ENCODE measurements around the gene SMIM27. TPM values are rescaled to one million over a fixed set of nuclear protein-coding genes. Genes with fewer than 3 reads are reported as not detected.

Gene SMIM27
- total and polyA plus RNA-seq, 2 experiments from 2014 or later: 3.4 to 106 TPM

- TF ChIP-seq JUNB (IDR thresholded peaks at IDR 0.05; ENCODE audit: unreplicated experiment) (no peak), CREB1 (CRISPR knock-in tag; IDR thresholded peaks at IDR 0.05; ENCODE audit: low read depth) (no peak), REST (IDR thresholded peaks at IDR 0.05; ENCODE audit: unreplicated experiment) (no peak)
Observed at GRCh38 chr9:32590476-32590875, 38.3 kb downstream of the SMIM27 start (continued).

DNA sequence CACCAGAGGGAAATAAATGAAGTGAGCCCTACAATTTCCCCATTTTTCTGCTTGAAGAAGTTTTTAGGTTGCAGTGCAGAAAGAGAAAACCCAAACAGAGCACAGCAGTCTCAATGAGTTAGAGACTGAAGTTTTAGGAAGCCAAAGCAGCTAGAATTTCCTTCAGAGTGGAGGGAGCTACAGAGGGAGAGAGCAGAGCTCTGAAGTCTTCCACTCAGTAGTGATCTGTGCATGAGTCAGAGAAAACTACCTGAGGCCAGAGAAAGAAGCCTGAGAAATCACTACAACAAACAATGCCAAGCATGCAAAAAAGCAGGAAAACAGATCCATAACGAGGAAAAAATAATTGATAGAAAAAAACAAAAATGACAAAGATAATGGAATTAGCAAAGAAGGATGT lies 38.8 kb downstream of the SMIM27 start:
- Mint-ChIP-seq H3K27ac (no peak overlapping the region), H3K36me3 (ENCODE audit: low read depth) (no peaks in the 10 kb centered on the region), H3K9me3 (no peaks in the 10 kb centered on the region), H3K4me3 (no peak overlapping the region), H3K4me1 (no peaks in the 10 kb centered on the region), H3K27me3 (ENCODE audit: insufficient read depth, low read depth, poor library complexity) (no peaks in the 10 kb centered on the region)
- no peak for TF ChIP-seq EZH2 (IDR thresholded peaks at IDR 0.05; ENCODE audit: low read depth, unreplicated experiment)
- Histone ChIP-seq H3K27ac (ENCODE audit: low read depth) (no peak overlapping the region), H2AFZ (no peak overlapping the region), H3K79me2 (replicated peaks; ENCODE audit: insufficient read depth) (no peaks in the 10 kb centered on the region), H3K27me3 (ENCODE audit: insufficient read depth) (no peaks in the 10 kb centered on the region), H3K4me1 (ENCODE audit: insufficient read depth) (no peaks in the 10 kb centered on the region), H3K36me3 (ENCODE audit: insufficient read depth) (no peaks in the 10 kb centered on the region), H4K20me1 (replicated peaks; ENCODE audit: insufficient read depth) (no peaks in the 10 kb centered on the region), H3K4me2 (no peak overlapping the region), H3K4me3 (no peak overlapping the region), H3K9me2 (ENCODE audit: insufficient read depth) (0 out of 2 replicates have a peak, but pooled peaks cover 3% of the 10 kb centered on the region), H3F3A (replicated peaks; ENCODE audit: low read depth) (no peaks in the 10 kb centered on the region)
- ATAC-seq: no peak
- no peak for DNase-seq (ENCODE audit: low spot score)

GRCh38 chr9:32596096-32596865 lies 44.2 kb downstream of the SMIM27 start:
- Histone ChIP-seq H2AFZ (no peak overlapping the region), H3K27me3 (ENCODE audit: insufficient read depth) (no peaks in the 10 kb centered on the region), H3K4me1 (ENCODE audit: insufficient read depth) (no peaks in the 10 kb centered on the region), H3F3A (replicated peaks; ENCODE audit: low read depth) (no peaks in the 10 kb centered on the region), H4K20me1 (replicated peaks; ENCODE audit: insufficient read depth) (no peaks in the 10 kb centered on the region), H3K79me2 (replicated peaks; ENCODE audit: insufficient read depth) (no peaks in the 10 kb centered on the region), H3K36me3 (ENCODE audit: insufficient read depth) (no peaks in the 10 kb centered on the region), H3K27ac (ENCODE audit: low read depth) (no peak overlapping the region), H3K4me2 (no peak overlapping the region), H3K4me3 (no peak overlapping the region), H3K9me2 (ENCODE audit: insufficient read depth) (peaks cover 9% of the 10 kb centered on the region; the same call in 1 of the 2 replicates)
- H3K9me3 Mint-ChIP-seq: no peaks in the 10 kb centered on the region; the same call in 2 of the 3 replicates
- H3K36me3 Mint-ChIP-seq (ENCODE audit: low read depth): no peaks in the 10 kb centered on the region
- ATAC-seq: no peak
- no peaks in the 10 kb centered on the region for H3K27me3 Mint-ChIP-seq (ENCODE audit: insufficient read depth, low read depth, poor library complexity)
- H3K27ac Mint-ChIP-seq: no peak overlapping the region
- H3K4me1 Mint-ChIP-seq: no peaks in the 10 kb centered on the region
- H3K4me3 Mint-ChIP-seq: no peak overlapping the region
- no peak for DNase-seq (ENCODE audit: low spot score)
- TF ChIP-seq, protein P1, sequence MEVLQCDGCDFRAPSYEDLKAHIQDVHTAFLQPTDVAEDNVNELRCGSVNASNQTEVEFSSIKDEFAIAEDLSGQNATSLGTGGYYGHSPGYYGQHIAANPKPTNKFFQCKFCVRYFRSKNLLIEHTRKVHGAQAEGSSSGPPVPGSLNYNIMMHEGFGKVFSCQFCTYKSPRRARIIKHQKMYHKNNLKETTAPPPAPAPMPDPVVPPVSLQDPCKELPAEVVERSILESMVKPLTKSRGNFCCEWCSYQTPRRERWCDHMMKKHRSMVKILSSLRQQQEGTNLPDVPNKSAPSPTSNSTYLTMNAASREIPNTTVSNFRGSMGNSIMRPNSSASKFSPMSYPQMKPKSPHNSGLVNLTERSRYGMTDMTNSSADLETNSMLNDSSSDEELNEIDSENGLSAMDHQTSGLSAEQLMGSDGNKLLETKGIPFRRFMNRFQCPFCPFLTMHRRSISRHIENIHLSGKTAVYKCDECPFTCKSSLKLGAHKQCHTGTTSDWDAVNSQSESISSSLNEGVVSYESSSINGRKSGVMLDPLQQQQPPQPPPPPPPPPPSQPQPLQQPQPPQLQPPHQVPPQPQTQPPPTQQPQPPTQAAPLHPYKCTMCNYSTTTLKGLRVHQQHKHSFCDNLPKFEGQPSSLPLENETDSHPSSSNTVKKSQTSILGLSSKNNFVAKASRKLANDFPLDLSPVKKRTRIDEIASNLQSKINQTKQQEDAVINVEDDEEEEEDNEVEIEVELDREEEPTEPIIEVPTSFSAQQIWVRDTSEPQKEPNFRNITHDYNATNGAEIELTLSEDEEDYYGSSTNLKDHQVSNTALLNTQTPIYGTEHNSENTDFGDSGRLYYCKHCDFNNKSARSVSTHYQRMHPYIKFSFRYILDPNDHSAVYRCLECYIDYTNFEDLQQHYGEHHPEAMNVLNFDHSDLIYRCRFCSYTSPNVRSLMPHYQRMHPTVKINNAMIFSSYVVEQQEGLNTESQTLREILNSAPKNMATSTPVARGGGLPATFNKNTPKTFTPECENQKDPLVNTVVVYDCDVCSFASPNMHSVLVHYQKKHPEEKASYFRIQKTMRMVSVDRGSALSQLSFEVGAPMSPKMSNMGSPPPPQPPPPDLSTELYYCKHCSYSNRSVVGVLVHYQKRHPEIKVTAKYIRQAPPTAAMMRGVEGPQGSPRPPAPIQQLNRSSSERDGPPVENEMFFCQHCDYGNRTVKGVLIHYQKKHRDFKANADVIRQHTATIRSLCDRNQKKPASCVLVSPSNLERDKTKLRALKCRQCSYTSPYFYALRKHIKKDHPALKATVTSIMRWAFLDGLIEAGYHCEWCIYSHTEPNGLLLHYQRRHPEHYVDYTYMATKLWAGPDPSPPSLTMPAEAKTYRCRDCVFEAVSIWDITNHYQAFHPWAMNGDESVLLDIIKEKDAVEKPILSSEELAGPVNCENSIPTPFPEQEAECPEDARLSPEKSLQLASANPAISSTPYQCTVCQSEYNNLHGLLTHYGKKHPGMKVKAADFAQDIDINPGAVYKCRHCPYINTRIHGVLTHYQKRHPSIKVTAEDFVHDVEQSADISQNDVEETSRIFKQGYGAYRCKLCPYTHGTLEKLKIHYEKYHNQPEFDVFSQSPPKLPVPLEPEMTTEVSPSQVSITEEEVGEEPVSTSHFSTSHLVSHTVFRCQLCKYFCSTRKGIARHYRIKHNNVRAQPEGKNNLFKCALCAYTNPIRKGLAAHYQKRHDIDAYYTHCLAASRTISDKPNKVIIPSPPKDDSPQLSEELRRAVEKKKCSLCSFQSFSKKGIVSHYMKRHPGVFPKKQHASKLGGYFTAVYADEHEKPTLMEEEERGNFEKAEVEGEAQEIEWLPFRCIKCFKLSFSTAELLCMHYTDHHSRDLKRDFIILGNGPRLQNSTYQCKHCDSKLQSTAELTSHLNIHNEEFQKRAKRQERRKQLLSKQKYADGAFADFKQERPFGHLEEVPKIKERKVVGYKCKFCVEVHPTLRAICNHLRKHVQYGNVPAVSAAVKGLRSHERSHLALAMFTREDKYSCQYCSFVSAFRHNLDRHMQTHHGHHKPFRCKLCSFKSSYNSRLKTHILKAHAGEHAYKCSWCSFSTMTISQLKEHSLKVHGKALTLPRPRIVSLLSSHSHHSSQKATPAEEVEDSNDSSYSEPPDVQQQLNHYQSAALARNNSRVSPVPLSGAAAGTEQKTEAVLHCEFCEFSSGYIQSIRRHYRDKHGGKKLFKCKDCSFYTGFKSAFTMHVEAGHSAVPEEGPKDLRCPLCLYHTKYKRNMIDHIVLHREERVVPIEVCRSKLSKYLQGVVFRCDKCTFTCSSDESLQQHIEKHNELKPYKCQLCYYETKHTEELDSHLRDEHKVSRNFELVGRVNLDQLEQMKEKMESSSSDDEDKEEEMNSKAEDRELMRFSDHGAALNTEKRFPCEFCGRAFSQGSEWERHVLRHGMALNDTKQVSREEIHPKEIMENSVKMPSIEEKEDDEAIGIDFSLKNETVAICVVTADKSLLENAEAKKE (CRISPR knock-in tag; IDR thresholded peaks at IDR 0.05): no peak
- TF ChIP-seq NANOG (IDR thresholded peaks at IDR 0.05; ENCODE audit: borderline replicate concordance) (no peak), ZNF114 (CRISPR knock-in tag; IDR thresholded peaks at IDR 0.05) (no peak), ZNF331 (CRISPR knock-in tag; IDR thresholded peaks at IDR 0.05; ENCODE audit: low read depth) (no peak)

Data from GM23338 (cell line).